CD4-positive, alpha-beta T cell treated with Interleukin-17A for 4 hours (primary cell): ENCODE data around the gene LONRF3.
A peak's percentile ranks its signal among the peaks of the same experiment; 100 is the strongest.

Source experiments
- DNase-seq: peaks from one replicate; pipeline ENCODE4 v3.0.0-alpha.2; 2020; ENCODE audit warnings: mixed read lengths

Gene LONRF3

DNA sequence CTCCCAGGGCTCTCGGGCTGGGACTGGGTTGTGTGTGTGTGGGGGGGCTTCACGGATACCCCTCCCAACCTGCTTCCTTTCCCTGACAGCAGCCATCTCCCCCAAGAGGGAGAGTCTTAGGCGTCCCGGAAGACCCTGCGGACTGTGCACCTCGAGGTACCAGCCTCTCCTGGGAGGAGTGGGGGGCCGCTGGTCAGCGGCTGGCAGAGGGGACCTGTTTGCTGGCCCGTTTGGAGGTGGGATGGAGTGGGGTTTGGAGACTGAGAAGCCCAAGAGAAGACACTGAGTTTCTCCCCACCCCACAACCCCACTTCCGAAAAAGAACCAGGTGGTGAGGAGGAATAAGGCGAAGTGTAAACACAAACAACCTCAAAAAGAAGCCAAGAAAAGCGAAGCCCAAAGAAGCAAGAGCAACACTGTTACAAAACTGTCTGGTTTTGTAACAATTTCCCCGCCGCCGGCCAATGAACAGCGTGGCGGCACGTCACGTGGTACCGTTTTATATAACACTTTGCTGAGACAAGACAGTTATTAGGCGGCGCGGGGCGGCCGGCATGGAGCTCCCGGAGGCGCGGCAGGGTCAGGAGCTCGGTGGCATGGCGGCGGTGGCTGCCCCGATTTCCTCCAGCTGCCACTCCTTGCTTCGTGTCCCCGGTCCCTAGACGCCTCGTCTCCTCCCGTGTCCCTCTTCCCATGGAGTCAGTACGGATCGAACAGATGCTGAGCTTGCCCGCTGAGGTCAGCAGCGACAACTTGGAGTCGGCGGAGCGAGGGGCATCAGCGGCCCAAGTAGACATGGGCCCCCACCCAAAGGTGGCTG is at the start of gene LONRF3:
TSS of gene LONRF3 (plus strand) at position 531 of the 820 bp plus-strand sequence. CDS start at position 694, 163 bp downstream.
- peak; percentile 75 for DNase-seq

DNA sequence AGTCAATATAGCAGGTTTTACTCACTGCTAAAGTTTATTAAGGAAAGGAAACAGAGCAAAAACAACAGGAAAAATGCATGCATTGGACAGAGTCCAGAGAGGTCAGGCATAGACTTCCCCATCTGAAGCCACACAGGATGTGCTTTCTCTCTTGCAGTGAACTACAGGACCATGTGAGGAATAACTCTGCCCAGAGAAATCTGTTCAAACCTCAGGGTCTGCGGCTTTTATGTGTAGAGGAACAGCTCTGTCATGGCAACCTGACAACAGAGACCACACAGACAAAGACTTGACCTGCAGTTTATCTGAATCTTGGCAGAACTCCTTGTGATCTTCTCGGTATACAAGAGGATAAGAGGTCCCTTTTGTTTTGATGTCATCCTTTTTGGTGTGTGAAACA is 46.3 kb upstream of the LONRF3 start:
- DNase-seq = no peak

DNA sequence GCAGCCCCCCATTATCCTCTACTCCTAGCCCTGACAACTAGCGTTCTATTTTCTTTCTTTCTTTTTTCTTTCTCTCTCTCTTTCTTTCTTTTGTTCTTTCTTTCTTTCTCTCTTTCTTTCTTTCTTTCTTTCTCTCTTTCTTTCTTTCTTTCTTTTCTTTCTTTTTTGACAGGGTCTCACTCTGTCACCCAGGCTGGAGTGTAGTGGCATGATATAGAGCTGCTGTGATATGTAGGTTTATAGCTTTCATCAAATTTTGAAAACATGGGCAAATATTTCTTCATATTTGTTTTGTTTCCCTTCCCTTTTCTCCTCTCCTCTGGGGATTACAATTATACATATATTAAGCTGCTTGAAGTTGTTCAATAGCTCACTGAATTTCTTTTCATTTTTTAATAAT is 39.1 kb upstream of the LONRF3 start:
- DNase-seq = no peak

DNA sequence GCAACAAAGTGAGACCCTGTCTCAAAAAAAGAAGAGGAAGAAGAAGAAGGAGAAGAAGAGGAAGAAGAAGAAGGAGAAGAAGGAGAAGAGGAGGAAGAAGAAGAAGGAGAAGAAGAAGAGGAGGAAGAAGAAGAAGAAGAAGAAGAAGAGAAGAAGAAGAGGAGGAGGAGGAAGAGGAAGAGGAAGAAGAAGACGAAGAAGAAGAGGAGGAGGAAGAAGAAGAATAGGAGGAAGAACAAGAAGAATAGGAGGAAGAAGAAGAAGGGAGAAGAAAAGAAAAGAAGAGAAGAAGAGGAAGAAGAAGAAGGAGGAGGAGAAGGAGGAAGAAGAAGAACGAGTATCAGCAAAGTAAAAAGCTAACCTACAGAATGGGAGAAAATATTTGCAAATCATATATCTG is 33.3 kb upstream of the LONRF3 start:
- no peak for DNase-seq

DNA sequence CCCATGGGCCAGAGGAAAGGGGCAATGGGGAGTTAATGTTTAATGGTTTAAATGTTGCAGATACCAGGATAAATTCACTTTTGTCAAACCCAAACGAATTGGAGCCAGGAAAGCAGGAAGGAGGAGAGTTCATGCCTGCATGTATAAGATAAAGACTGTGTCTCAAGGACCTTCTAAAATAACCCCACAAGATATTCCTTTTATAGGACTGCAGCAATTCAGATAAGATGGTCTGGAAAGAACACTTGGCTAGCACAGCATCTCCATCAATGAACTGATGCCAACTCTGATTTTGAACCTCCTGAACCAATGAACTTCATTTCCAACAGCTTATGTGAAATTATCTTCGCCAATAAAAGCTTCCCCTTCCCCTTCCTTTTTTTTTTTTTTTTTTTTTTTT is 31.3 kb upstream of the LONRF3 start:
- DNase-seq = no peak

DNA sequence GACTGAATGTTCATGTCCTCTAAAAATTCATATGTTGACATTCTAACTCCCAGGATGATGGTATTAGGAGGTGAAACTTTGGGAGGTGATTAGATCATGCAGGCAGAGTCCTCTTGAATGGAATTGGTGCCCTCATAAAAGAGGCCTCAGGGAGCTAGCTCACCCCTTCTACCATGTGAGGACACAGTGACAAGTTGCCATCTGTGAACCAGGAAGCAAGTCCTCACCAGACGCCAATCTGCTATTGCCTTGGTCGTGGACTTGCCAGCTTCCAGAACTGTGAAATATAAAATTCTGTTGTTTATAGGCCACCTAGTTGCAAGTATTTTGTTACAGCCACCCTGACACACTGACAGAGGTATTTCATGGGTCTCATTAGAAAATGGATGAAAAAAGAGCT is 28.5 kb upstream of the LONRF3 start:
- DNase-seq = no peak

DNA sequence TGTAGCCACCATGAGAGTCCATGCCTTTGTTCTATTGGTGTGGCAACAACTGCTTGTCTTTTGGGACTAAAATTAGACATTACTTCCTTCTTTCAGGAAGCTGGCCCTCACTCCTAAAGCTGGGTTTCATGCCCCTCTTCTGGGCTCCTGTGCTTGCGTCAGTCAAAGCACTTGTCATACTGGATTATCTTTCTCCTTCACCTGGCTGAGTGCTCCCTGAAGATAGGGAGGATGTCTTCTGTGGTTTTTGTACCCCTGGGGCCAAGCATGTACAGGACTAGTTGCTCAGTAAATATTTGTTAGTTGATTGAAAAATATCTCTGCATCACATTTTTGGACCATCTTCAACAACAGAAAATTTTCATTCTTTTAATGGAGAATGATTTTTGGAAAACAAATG is 26.1 kb upstream of the LONRF3 start:
- DNase-seq = no peak

DNA sequence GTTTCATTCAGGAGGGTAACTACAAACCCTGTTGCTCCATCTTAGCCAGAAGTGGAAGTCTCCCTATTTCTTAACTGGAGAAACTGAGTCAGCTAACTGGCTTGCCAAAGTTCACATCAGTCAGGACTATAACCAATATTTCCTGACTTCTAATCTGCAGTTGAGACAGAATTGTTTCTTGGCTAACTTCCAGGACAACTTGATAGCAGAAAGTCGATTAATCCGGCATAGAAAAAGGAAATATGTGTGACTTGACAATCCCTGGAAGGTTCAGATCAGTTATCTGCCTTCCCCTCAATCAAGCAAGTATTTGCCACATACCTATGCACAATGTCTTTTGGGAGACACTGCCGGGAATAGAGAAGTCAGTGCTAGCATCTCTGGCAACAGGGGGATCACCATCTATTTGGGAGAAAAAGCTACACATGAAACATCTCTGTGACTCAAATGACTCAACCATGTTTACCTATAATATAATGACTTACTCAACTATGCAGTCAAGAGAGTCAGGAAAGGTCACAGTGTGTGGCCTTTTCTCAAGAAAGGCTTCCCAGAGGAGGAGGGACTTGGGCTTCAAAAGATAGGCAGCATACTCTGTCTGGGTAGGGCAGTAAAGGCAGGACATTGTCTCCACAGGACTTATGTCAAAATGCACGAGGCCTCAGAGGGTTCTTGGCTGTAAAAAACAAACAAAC is 12.4 kb upstream of the LONRF3 start:
- DNase-seq = no peak

DNA sequence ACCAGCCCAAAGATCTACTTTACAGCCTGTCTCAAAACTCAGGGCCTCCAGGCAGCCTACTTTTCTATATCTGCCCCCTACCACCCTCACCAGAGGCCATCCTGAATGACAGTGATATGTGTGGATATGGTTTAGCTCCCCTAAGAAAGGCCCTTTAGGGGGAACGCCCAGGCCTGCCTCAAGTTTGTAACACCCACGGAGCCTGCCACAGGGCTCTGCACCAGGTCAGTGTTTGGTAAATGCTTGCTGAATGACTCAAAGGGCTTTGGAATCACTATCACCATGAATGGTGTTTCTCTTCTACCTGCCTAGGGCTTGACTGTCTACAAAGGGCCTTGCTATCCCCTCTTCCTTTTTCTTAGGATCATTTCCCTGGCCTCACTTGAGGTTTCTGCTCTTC is 11.3 kb upstream of the LONRF3 start:
- DNase-seq = no peak

DNA sequence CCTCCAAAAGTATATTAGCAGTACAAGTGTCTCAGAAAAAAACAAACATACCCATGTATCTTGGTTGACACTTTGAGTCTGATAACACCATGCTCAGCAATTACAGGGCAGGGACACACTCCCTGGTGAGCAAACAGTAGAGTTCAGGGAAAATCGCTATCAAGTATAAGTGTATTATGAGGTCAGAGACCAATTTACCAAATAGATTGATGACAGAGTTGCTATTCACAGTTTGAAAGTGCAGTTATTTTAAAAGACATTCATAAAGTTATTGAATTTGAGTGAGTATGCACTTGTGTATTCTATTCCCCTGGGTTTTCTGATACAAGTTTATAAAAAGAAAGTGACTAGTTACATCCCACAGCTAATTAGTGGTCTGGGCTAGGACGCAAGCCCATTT is 10.2 kb upstream of the LONRF3 start:
- DNase-seq = no peak

DNA sequence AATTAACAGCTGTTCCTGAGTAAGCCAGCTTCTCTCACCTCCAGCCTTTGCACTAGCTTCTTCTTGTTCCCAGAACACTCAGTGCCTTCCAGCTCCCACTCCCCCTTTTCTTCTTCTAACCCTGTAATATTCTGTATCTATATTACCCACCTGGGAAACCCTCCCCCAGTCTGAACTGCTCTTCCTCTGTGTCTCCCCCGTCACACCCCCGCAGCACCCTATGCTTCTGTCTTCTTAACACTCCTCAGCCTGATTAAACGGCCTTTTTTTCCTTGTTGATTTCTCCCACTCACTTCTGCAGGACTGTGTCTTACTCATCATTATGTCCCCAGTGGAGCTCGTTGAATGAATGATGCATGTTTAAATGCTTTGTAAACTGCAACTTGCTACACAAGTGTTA is 9.0 kb upstream of the LONRF3 start:
- no peak for DNase-seq

DNA sequence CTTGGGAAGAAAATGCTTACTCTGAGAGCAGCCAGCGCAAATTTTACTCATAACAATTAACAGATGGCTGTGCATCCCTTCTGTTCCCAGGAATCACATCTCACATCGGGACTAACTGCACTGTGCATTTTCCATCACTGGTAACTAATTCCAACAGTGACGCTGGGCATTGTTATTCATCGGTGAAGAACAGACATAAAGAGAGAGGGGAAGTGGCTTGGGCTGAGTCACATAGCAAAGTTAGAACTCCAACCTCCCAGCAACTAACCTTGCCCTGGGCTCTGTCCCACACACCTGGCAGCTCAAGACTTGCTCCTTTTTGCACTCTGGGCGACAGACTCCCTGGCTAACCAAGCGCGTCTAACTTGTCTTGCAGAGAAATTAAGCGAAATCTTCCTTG is 6.4 kb upstream of the LONRF3 start:
- no peak for DNase-seq

DNA sequence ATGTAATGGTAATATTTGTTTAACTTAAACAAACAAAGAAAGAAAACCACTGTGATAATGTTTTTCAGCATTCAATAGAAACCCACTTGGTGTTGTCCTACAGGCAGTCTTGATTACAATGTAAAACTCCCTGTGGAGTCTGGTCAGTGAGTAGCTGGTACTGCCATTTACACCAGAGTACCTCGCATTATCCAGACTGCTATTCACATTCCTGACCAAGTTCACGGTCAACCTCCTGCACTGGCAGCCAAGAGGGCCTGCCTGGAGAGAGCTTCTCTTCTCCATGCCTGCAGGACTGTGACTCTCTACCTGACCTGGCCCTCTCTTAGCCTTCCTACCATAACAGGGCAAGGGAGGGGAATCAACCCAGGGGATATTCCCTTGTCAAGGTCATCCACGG is 2.9 kb upstream of the LONRF3 start:
- no peak for DNase-seq

DNA sequence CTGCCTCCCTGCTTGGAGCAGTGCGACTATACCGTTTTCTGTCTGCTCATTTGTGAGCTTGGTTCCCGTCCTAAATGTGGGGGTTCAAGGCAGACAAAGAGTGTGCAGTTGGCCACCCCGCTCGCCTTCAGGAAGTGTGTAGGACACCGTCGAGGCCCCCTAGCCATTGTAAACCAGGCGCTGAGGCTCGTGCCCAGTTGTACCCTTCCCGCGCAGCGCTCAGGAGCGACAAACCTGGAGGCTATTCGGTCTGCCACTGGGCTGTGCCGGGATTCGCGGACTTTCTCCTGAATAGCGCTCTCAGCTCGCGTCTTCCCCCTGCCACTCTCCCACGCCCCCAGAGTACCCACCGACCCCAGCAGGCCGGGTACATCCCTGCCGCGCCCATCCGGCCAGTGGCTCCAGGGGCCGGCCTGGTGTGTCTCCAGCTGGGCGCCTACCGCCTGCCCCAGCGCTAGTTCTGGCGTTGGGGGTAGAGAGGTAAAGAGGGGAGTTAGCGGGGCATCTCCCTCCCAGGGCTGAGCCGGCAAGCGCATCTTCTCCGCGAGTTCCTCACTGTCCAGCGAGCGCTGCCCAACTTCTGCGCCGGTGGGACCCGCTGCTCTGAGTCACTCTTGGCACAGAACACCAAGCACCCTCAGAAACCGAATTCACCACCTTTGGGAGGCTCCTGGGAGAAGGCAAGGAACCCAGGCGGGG is 880 bp upstream of the LONRF3 start:
- DNase-seq = peak; percentile 19

DNA sequence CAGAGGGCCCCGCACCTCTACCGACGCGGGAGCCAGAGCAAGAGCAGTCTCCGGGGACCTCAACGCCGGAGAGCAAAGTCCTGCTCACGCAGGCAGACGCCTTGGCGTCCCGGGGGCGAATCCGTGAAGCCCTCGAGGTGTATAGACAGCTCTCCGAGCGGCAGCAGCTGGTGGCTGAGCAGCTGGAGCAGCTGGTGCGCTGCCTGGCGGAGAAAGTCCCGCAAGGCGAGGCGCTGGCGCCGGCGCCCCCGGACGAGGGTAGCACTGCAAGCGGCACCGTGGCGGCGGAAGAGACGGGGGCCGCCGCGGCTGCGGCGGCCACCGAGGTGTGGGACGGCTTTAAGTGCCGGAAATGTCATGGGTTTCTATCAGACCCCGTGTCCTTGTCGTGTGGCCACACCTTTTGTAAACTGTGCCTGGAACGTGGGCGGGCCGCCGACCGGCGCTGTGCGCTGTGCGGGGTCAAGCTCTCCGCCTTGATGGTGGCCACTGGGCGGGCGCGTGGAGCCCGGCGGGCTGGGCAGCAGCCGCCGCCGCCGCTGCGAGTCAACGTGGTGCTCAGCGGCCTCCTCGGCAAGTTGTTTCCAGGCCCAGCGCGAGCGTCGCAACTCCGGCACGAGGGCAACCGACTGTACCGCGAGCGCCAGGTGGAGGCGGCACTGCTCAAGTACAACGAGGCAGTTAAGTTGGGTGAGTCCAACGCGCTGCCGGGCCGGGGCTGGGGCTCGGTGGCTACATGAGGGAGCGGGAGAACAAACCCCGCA is 672 bp downstream of the LONRF3 start:
- peak; percentile 63 for DNase-seq

DNA sequence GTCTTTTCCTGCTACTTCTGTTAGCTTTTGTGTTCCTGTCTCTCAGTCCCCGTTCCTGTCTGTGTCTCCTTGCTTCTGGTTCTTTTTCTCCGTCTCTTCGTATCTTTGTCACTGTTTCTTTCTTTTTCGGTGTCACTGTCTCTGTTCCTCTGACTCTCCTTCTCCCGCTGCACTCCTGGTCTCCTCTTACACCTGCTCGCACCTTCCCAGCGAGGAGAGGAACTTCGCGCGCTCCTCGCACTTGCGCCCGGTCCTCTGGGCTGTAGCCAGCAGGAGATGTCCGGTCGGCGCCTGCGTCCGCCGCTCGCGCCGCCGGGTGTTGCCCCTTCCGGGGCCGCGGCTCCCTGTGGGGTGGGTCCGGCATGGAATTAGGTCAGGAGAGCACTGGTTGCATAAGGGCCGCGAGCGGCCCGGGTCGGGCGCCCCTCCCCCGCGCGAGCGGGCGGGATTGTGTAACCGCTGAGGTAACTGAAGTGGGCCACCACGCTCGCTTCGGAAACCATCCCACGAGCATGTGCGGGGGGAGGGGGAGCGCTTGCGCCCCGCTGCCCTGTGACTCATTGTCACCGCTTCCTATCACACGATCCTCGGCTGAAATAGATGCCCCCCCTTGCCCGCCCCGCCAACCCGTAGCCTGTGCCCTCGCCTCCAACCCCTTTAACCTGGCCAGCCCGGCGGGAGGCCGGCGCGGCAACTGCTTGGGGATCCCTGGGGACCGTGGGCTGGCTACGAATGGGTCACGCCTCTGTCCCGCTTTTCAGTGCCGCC is 1.6 kb downstream of the LONRF3 start:
- DNase-seq = peak; percentile 80

DNA sequence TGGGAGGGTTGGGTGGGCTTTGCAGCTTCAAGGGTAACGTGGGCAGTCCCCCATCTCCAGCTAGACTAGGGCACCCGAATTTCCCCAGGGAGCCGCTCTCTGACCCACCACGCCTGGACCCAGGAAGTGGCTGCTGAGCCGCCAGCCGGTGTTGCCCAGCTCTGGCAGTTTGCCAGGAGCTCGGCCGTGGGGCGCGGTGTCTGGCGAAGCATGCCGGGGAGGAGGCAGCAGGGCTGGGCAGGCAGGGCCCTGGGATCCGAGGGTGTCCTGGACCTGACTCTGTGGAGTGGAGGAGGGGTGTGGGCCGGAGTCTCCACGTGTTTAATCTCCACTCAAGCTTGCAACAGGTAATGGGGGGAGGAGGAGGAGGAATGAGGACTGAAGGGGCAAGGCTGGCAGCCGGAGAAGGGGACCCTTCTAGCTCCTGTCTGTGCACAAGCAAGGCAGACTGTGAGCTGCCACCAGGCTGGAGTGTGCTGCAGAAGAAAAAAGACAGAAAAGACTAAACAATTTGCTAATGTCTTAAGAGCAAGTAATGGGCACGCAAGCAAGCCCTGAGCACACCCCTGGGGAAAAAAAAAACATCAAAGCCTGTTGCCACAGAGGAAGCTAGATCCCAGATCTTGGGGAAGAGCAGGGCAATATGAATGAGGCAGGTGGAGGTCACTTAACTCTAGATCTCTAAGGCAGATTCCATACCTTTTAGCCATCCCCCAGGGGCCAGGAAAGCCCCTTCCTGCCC is 2.4 kb downstream of the LONRF3 start:
- DNase-seq = peak; percentile 31

DNA sequence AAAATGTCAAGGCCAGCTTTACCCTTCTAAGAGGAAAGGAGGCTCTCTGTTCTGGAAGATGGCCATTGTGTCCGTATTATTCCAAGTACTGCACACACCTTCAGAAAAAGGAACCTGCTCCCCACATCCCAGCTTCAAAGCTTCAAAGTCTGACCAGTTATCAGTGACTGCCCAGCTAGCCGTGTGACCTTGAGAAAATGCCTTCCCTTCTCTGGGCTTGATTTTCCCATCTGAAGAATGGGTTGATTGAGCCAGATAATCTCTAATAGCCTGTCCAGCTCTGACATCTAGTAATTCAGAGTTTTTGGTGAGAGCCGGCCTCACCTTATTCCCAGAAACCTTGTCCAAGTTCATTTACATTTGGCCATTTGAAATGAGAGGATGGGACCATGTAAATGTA is 3.0 kb downstream of the LONRF3 start:
- DNase-seq = no peak

DNA sequence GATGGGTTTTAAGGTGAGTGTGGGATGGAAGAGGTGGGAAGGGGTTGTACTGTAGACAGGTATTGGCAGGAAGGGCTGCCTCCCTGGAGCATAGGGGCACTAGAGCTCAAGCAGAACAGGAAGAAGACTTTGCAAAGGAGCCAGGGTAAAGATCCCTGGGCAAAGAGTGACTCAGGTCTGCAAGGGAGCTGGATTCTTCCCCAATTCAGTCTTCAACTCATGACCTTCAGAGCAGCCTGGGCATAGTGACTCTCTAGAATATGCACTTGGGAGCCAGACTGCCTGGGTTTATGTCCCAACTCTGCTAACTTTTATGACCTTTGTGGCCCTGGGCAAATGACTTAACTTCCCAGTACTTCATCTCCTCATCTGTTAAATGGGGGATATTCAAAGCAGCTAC is 4.0 kb downstream of the LONRF3 start:
- no peak for DNase-seq

DNA sequence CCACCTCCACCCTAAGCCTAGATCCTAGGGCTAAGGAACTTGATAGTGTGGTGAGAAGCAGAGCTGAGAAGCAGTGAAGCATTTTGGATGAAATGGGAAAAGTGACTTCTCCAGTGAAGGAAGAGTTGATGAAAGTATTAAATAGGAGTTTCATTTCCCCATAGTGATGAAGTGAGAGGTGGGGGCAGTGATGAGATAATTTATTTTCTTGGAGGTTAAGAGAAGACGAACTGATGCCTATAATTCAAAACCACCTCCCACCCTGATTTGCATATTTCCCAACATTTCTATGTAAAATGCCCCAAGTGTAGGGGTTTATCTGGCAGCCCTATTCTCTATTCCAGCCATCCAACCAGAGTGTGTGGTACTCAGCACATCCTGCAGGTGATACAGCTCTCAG is 6.3 kb downstream of the LONRF3 start:
- no peak for DNase-seq

DNA sequence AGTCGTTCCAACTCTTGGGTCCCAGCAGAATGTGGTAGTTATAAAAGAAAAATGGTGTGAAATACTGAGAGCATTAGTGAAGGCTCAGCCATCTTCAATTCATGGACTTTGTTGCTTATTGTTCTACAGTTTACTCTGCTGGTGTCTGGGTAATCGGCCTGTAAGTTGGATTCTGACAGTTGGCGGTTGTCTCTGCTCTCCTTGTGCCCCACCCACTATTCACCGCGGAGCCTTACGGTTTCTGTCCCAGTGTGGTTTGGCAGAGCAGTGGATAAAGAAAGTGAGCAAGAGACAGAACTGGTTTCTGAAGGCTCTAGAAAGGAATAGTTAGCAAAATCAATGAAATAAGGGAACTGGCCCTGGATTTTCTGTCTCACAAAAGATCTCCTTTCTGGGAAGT is 9.1 kb downstream of the LONRF3 start:
- no peak for DNase-seq

DNA sequence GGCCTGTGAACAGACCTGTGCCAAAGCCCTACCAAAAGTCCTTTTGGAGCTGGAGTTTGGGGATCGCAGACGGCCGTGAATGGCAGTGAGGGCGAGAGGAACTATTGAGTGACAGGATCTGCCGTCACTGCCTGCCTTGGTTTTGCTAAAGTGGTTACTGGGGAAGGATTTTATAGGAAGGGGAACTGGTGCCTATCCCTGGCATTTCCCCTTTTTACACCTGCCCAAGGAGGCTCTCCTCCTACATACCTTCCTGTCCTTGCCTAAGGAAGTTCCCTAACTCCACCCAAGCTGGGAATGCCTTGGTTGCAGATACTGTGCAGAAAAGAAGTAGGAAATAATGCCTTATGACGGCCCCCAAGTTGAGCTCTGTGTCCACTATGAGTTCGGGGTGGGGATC is 14.5 kb downstream of the LONRF3 start:
- no peak for DNase-seq
